H1 (cell line): ENCODE data around the gene FUNDC2. TPM values are rescaled to one million over a fixed set of nuclear protein-coding genes. Genes with fewer than 3 reads are reported as not detected.

Experiments
- CTCF ChIA-PET: fragments of 300-600 bp; sonication (Branson Sonifier 250); formaldehyde crosslinking; loops from one replicate; lab custom pipeline; 2021; ENCODE audit not compliant: partially characterized antibody; lab: Charles Lee
- POLR2A ChIA-PET: fragments of 300-600 bp; sonication (Branson Sonifier 250); formaldehyde crosslinking; loops from one replicate; lab custom pipeline; 2021; ENCODE audit warnings: inconsistent platforms; ENCODE audit not compliant: partially characterized antibody; lab: Charles Lee
- DNase-seq, 2 experiments: peaks; one replicate each; pipeline versions ENCODE4 v3.0.0 to v3.0.0-alpha.2; 2010 to 2022; ENCODE audit warnings: low spot score in 2 of 2, low read depth in 1 of 2, mixed read lengths in 1 of 2
- FAIRE-seq: peaks from 2 replicates; lab custom pipeline; 2011; peaks lifted over from hg19 to GRCh38; lab: Jason Lieb, UNC
- H2AFZ ChIP-seq: 2 replicates; pipeline ENCODE4 v1.8.1; 2012; ENCODE audit warnings: low read length, inconsistent platforms
- H2AK5ac ChIP-seq: 2 replicates; pipeline ENCODE4 v1.6.1; 2013; ENCODE audit warnings: low read depth, low read length
- H2BK120ac ChIP-seq: replicated peaks from 2 replicates; pipeline ENCODE3; 2013; ENCODE audit warnings: low read depth, low read length, inconsistent platforms
- H2BK12ac ChIP-seq: 2 replicates; pipeline ENCODE4 v1.6.1; 2013; ENCODE audit warnings: low read depth, low read length
- H2BK15ac ChIP-seq: 2 replicates; pipeline ENCODE4 v1.6.1; 2013; ENCODE audit warnings: low read length
- H2BK20ac ChIP-seq: 2 replicates; pipeline ENCODE4 v1.6.1; 2013; ENCODE audit warnings: low read length
- H2BK5ac ChIP-seq: 2 replicates; pipeline ENCODE4 v1.6.1; 2013; ENCODE audit warnings: low read depth, low read length
- H3K14ac ChIP-seq: 2 replicates; pipeline ENCODE4 v1.6.1; 2013; ENCODE audit warnings: inconsistent platforms; ENCODE audit not compliant: insufficient read length
- H3K18ac ChIP-seq: 2 replicates; pipeline ENCODE4 v1.6.1; 2013; ENCODE audit warnings: low read length; ENCODE audit errors: extremely low read depth
- H3K23ac ChIP-seq: 2 replicates; pipeline ENCODE4 v1.6.1; 2013; ENCODE audit warnings: inconsistent platforms; ENCODE audit not compliant: insufficient read length
- H3K23me2 ChIP-seq: 2 replicates; pipeline ENCODE4 v1.6.1; 2013; ENCODE audit warnings: low read depth, low read length
- H3K27ac ChIP-seq: 2 replicates; pipeline ENCODE4 v1.6.1; 2011; ENCODE audit warnings: low read depth, low read length, inconsistent platforms
- H3K27me3 ChIP-seq, 4 experiments: replicated peaks in 1 of 4; 1 replicate in 1 of 4; 2 replicates in 3 of 4; pipeline versions ENCODE4 v1.6.1 to v1.8.1; 2011 to 2013; ENCODE audit warnings: low read length in 3 of 4, mild to moderate bottlenecking in 3 of 4, inconsistent platforms in 2 of 4, mixed read lengths in 2 of 4, moderate library complexity in 1 of 4; ENCODE audit not compliant: control insufficient read depth in 3 of 4, insufficient read depth in 3 of 4; ENCODE audit errors: extremely low read depth in 1 of 4
- H3K36me3 ChIP-seq, 4 experiments: 2 replicates each; pipeline versions ENCODE4 v1.6.1 to v1.8.1; 2011 to 2013; ENCODE audit warnings: mild to moderate bottlenecking in 4 of 4, low read length in 3 of 4, moderate library complexity in 2 of 4, control low read depth in 1 of 4, inconsistent platforms in 1 of 4; ENCODE audit not compliant: insufficient read depth in 4 of 4, control insufficient read depth in 2 of 4
- H3K4ac ChIP-seq: replicated peaks from 2 replicates; pipeline ENCODE3; 2013; ENCODE audit warnings: low read length, low read depth, mixed read lengths, inconsistent platforms; ENCODE audit not compliant: insufficient read length
- H3K4me1 ChIP-seq, 4 experiments: replicated peaks in 1 of 4; 1 replicate in 1 of 4; 2 replicates in 3 of 4; pipeline versions ENCODE4 v1.6.1 to v1.8.1; 2011 to 2013; ENCODE audit warnings: low read length in 3 of 4, inconsistent platforms in 2 of 4, mixed read lengths in 1 of 4; ENCODE audit not compliant: insufficient read depth in 4 of 4, control insufficient read depth in 3 of 4
- H3K4me2 ChIP-seq, 2 experiments: 2 replicates each; pipeline versions ENCODE4 v1.6.1 to v1.8.1; 2011 to 2013; ENCODE audit warnings: low read depth in 2 of 2, low read length in 2 of 2, control low read depth in 1 of 2, inconsistent platforms in 1 of 2, mild to moderate bottlenecking in 1 of 2; ENCODE audit not compliant: insufficient read depth in 1 of 2
- H3K4me3 ChIP-seq, 4 experiments: fragments of 200-600, 300-600 bp in 1 of 4; sonication (generic), shearing (Covaris generic), sonication (Bioruptor Twin) in 1 of 4; 2 replicates each; pipeline versions ENCODE4 v1.5.1 to v1.8.1; 2011 to 2016; ENCODE audit warnings: low read length in 4 of 4, low read depth in 3 of 4, control low read depth in 2 of 4, inconsistent platforms in 2 of 4, mild to moderate bottlenecking in 2 of 4, mixed read lengths in 1 of 4, moderate library complexity in 1 of 4; ENCODE audit not compliant: insufficient read depth in 2 of 4; ENCODE audit errors: extremely low read depth in 1 of 4
- H3K56ac ChIP-seq: replicated peaks from 2 replicates; pipeline ENCODE3; 2013; ENCODE audit warnings: low read depth, mild to moderate bottlenecking, mixed read lengths, low read length, inconsistent platforms; ENCODE audit not compliant: insufficient read length
- H3K79me1 ChIP-seq: 2 replicates; pipeline ENCODE4 v1.6.1; 2013; ENCODE audit warnings: low read depth, low read length, control low read depth
- H3K79me2 ChIP-seq, 2 experiments: 2 replicates each; pipeline versions ENCODE4 v1.6.1 to v1.8.1; 2012 to 2013; ENCODE audit warnings: low read length in 2 of 2, mild to moderate bottlenecking in 2 of 2, inconsistent platforms in 1 of 2; ENCODE audit not compliant: insufficient read depth in 2 of 2, control insufficient read depth in 1 of 2
- H3K9ac ChIP-seq, 4 experiments: replicated peaks in 1 of 4; 1 replicate in 1 of 4; 2 replicates in 3 of 4; pipeline versions ENCODE4 v1.6.1 to v1.8.1; 2011 to 2013; ENCODE audit warnings: low read depth in 3 of 4, low read length in 3 of 4, control low read depth in 2 of 4, mild to moderate bottlenecking in 2 of 4, moderate library complexity in 2 of 4, inconsistent platforms in 1 of 4; ENCODE audit errors: extremely low read depth in 1 of 4
- H3K9me3 ChIP-seq, 2 experiments: 2 replicates each; pipeline versions ENCODE4 v1.6.1 to v1.8.1; 2012 to 2013; ENCODE audit warnings: mild to moderate bottlenecking in 2 of 2, moderate library complexity in 2 of 2, control low read depth in 1 of 2, inconsistent platforms in 1 of 2, low read depth in 1 of 2, low read length in 1 of 2, mixed read lengths in 1 of 2; ENCODE audit not compliant: insufficient read depth in 2 of 2
- H4K20me1 ChIP-seq, 2 experiments: replicated peaks in 1 of 2; 2 replicates each; pipeline versions ENCODE3 to v1.8.1; 2011 to 2013; ENCODE audit warnings: inconsistent platforms in 2 of 2, low read length in 2 of 2, mild to moderate bottlenecking in 1 of 2; ENCODE audit not compliant: insufficient read depth in 2 of 2, control insufficient read depth in 1 of 2
- H4K5ac ChIP-seq: 2 replicates; pipeline ENCODE4 v1.6.1; 2013; ENCODE audit warnings: low read length, low read depth, mixed read lengths, inconsistent platforms; ENCODE audit not compliant: insufficient read length
- H4K8ac ChIP-seq: 2 replicates; pipeline ENCODE4 v1.8.0; 2013; ENCODE audit warnings: mild to moderate bottlenecking, moderate library complexity, low read length, inconsistent platforms; ENCODE audit not compliant: insufficient read depth; ENCODE audit errors: extremely low read depth
- H4K91ac ChIP-seq: replicated peaks from 2 replicates; pipeline ENCODE3; 2013; ENCODE audit warnings: low read length, mixed read lengths, inconsistent platforms; ENCODE audit not compliant: insufficient read length
- ASH2L ChIP-seq: fragments of 200-600, 300-600 bp; sonication (generic); IDR thresholded peaks from one replicate; pipeline ENCODE4 v1.7.1; 2017; ENCODE audit warnings: low read length
- EGR1 ChIP-seq: IDR thresholded peaks from 2 replicates; pipeline ENCODE4 v1.6.1; 2011; ENCODE audit warnings: low read depth, low read length, borderline replicate concordance
- EP300 ChIP-seq, 2 experiments: IDR thresholded peaks; 1 replicate in 1 of 2; 2 replicates in 1 of 2; pipeline ENCODE4 v1.6.1; 2011 to 2012; ENCODE audit warnings: low read depth in 2 of 2, low read length in 2 of 2, mild to moderate bottlenecking in 2 of 2, borderline replicate concordance in 1 of 2, inconsistent platforms in 1 of 2, moderate library complexity in 1 of 2
- EZH2 ChIP-seq: fragments of 200-600 bp; sonication (generic); IDR thresholded peaks from 2 replicates; pipeline ENCODE4 v1.7.1; 2012; ENCODE audit warnings: low read depth, mild to moderate bottlenecking, moderate library complexity, low read length, inconsistent platforms; ENCODE audit not compliant: severe bottlenecking
- GTF2F1 ChIP-seq: IDR thresholded peaks from 2 replicates; pipeline ENCODE4 v1.6.1; 2012; ENCODE audit warnings: low read depth, low read length, improper control_type of control experiment, borderline replicate concordance
- HDAC2 ChIP-seq, 2 experiments: fragments of 300-600 bp in 1 of 2; sonication (generic) in 1 of 2; IDR thresholded peaks; 2 replicates each; pipeline ENCODE4 v1.6.1; 2011 to 2012; ENCODE audit warnings: low read depth in 2 of 2, low read length in 2 of 2, mild to moderate bottlenecking in 2 of 2, moderate library complexity in 2 of 2, borderline replicate concordance in 1 of 2, inconsistent platforms in 1 of 2
- HDAC6 ChIP-seq: IDR thresholded peaks from one replicate; pipeline ENCODE4 v1.7.1; 2012; ENCODE audit warnings: low read depth, mild to moderate bottlenecking, inconsistent platforms, low read length, moderate library complexity
- JUND ChIP-seq: IDR thresholded peaks from 2 replicates; pipeline ENCODE4 v1.6.1; 2011; ENCODE audit warnings: mild to moderate bottlenecking, improper control_type of control experiment, low read length
- KDM4A ChIP-seq: IDR thresholded peaks from one replicate; pipeline ENCODE4 v1.7.1; 2012; ENCODE audit warnings: low read depth, mild to moderate bottlenecking, moderate library complexity, low read length, inconsistent platforms; ENCODE audit not compliant: severe bottlenecking
- NRF1 ChIP-seq: IDR thresholded peaks from 2 replicates; pipeline ENCODE4 v1.6.1; 2011; ENCODE audit warnings: mild to moderate bottlenecking, low read depth, low read length, improper control_type of control experiment
- PHF8 ChIP-seq: fragments of 200-600 bp; sonication (generic); conservative IDR thresholded peaks from 2 replicates; pipeline ENCODE4 v1.7.1; 2012; ENCODE audit warnings: low read depth, mild to moderate bottlenecking, inconsistent platforms, low read length, moderate library complexity
- POLR2AphosphoS5 ChIP-seq: IDR thresholded peaks from 2 replicates; pipeline ENCODE4 v1.6.1; 2011; ENCODE audit warnings: low read depth, low read length
- SIRT6 ChIP-seq: IDR thresholded peaks from one replicate; pipeline ENCODE4 v1.7.1; 2012; ENCODE audit warnings: low read length, inconsistent platforms
- WGBS, 2 experiments: shearing (Covaris generic) in 1 of 2; methylation state at CpG; one replicate each; pipeline versions ENCODE4 v1.1.6 to v1.1.7; 2013 to 2015; ENCODE audit warnings: low lambda C conversion rate in 2 of 2, mixed read lengths in 2 of 2, inconsistent platforms in 1 of 2, low coverage in 1 of 2, missing lambda C conversion rate in 1 of 2; ENCODE audit not compliant: insufficient replicate concordance in 2 of 2, insufficient coverage in 1 of 2, insufficient read length in 1 of 2; ENCODE audit errors: extremely low coverage in 1 of 2, missing lambda C conversion rate in 1 of 2; 5-methylcytosine and 5-hydroxymethylcytosine counted together
- polyA plus RNA-seq, 7 experiments: library from polyadenylated mRNA; depleted of rRNA in 3 of 7; stranded (reverse) in 5 of 7; unstranded in 2 of 7; fragments of >200 nt in 5 of 7; fragments of 200-250 nt in 2 of 7; gene quantifications; 1 replicate in 5 of 7; 2 replicates in 1 of 7; 4 replicates in 1 of 7; pipeline versions ENCODE4 v1.2.1 to v1.2.3, GENCODE V29; 2011 to 2013; ENCODE audit warnings: missing spikeins in 2 of 7, mixed read lengths in 2 of 7
- total RNA-seq: library from RNA; stranded (reverse); fragmentation: NEBNext Ultra II Directional; extraction: Animal tissue kit (Norgen Biotek cat#: 25700); gene quantifications from 2 replicates; pipeline ENCODE4 v1.2.1, GENCODE V29; 2021
- TF ChIP-seq, protein P1 (sequence below): IDR thresholded peaks from 2 replicates; pipeline ENCODE4 v1.6.1; 2012; ENCODE audit warnings: inconsistent platforms

The FUNDC2 gene
- total and polyA plus RNA-seq, 2 of the 8 experiments (the other 6 are each of a cell fraction or from before 2014, with no cell fraction given), result 67.7 to 93.7 TPM

DNA sequence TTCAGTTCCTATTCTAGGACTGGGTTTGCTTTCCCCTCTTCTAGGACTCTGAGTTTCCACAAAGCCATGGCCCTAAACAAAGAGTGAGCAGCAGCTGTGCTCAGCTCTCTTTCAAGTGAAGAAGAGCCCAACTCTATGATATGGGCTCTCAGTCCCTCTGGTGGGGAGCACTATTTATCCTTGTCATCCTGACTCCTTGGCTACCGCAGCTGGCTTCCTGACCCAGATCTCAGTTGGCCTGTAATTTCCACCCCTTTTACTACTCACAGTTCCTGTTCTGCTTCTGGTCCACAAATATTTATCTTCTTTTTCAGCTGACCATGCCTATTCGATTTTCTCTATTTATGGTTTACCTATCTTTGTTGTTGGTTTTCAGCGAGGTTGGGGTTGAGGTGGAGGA is 37.9 kb upstream of the FUNDC2 start:
- H2BK120ac ChIP-seq, result no peak overlapping the region
- H2AFZ ChIP-seq, result no peak overlapping the region
- H3K4me1 ChIP-seq, result no peaks in the 10 kb centered on the region; a peak in 2 of 7 replicates
- H3K79me2 ChIP-seq, result no peaks in the 10 kb centered on the region
- H3K18ac ChIP-seq, result no peak overlapping the region
- no peak overlapping the region for H3K27ac ChIP-seq
- H3K4me3 ChIP-seq, result no peak overlapping the region
- no peak overlapping the region for H2BK15ac ChIP-seq
- 91% methylated on average over 3 of the region's 3 CpGs; no CpG with 5 or more reads in 1 of the 2 experiments for WGBS, 2 experiments
- H3K36me3 ChIP-seq, result no peaks in the 10 kb centered on the region
- no peaks in the 10 kb centered on the region for H3K27me3 ChIP-seq
- no peak overlapping the region for H2BK20ac ChIP-seq
- no peak overlapping the region for H4K8ac ChIP-seq
- POLR2A ChIA-PET, result no interaction called here
- no peak overlapping the region for H3K23ac ChIP-seq
- no peak overlapping the region for H4K5ac ChIP-seq
- no peak overlapping the region for H3K9ac ChIP-seq
- no peak overlapping the region for H3K56ac ChIP-seq
- H3K9me3 ChIP-seq, result no peaks in the 10 kb centered on the region
- H2AK5ac ChIP-seq, result no peak overlapping the region
- no peak overlapping the region for H3K4ac ChIP-seq
- CTCF ChIA-PET, result interaction anchor here (1.0 to 2.0 kb wide), 3 partner anchors 9 to 68 kb away, joined by 3 to 5 read pairs (median 4); no protein-coding TSS in a partner anchor
- peak; percentile 71 for FAIRE-seq
- no peak overlapping the region for H2BK5ac ChIP-seq
- TF ChIP-seq NRF1 (no peak), POLR2AphosphoS5 (no peak), EGR1 (no peak), GTF2F1 (no peak), ASH2L (no peak), EP300 (IDR thresholded peaks at IDR 0.05; ENCODE audit: borderline replicate concordance in 1 of 2, low read depth in 2 of 2, low read length in 2 of 2) (no peak), PHF8 (no peak), HDAC2 (IDR thresholded peaks at IDR 0.05; ENCODE audit: borderline replicate concordance in 1 of 2, low read depth in 2 of 2, low read length in 2 of 2) (no peak), EZH2 (no peak), HDAC6 (no peak), JUND (no peak), KDM4A (no peak), SIRT6 (no peak)
- TF ChIP-seq, protein P1, sequence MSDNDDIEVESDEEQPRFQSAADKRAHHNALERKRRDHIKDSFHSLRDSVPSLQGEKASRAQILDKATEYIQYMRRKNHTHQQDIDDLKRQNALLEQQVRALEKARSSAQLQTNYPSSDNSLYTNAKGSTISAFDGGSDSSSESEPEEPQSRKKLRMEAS, result no peak
- TF ChIP-seq, all 59 proteins: peak for 0
- no peak overlapping the region for H2BK12ac ChIP-seq
- H3K14ac ChIP-seq, result no peak overlapping the region
- H4K91ac ChIP-seq, result no peak overlapping the region
- no peaks in the 10 kb centered on the region for H3K23me2 ChIP-seq
- no peaks in the 10 kb centered on the region for H4K20me1 ChIP-seq
- DNase-seq, result no peak
- H3K4me2 ChIP-seq, result no peak overlapping the region
- H3K79me1 ChIP-seq, result no peaks in the 10 kb centered on the region
